Activated gamma-delta T cell treated with Interleukin-2 at 50 U/mL for 16 hours (primary cell): Measurements from ENCODE around the gene ARF1.

Experiments used
- DNase-seq: peaks from one replicate; pipeline ENCODE4 v3.0.0-alpha.2; 2020

Gene ARF1

DNA sequence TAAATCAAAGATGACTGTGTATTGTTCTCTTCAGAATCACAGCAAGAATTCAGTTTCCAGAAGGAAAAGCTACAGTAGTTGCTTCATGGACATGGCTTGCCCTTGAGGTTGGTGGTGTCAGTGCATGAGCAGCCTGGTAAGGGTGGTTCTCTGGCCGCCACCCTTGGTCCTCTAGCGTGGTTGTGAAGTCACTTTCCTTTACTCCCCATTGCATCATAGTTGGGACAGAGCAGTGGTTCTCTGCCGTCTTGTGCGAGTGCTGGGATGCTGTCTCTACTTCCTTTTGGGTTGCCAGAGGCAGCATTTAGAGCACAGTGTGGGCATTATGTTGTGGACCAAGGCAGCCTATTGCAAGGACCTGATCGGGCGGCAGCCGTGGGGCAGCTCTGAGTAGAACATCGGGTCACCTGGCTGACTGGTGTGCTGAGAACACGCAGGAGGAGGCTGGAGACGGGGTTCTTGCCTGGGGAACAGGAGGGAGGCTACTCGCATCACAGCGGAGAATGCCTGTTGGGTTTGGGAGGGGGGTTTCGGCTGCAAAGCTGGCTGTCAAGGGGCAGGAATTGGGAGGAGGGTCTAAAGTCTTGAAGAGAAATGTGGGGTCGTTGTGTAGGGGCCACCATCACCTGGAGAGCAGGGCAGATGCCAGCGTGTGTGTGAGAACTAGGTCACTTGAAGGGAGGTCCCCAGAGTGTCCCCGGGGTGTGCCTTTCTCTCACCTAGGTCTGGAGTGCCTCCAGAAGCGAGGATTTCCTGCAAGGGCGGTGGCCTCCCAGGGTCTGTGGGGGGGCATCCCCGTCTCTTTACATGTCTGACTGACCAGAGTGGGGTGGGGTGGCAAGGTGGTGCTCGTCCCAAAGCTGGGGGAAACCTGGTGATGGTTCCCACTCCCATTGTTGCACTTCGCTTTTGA is 6.3 kb downstream of the ARF1 start:
- DNase-seq: no peak

DNA sequence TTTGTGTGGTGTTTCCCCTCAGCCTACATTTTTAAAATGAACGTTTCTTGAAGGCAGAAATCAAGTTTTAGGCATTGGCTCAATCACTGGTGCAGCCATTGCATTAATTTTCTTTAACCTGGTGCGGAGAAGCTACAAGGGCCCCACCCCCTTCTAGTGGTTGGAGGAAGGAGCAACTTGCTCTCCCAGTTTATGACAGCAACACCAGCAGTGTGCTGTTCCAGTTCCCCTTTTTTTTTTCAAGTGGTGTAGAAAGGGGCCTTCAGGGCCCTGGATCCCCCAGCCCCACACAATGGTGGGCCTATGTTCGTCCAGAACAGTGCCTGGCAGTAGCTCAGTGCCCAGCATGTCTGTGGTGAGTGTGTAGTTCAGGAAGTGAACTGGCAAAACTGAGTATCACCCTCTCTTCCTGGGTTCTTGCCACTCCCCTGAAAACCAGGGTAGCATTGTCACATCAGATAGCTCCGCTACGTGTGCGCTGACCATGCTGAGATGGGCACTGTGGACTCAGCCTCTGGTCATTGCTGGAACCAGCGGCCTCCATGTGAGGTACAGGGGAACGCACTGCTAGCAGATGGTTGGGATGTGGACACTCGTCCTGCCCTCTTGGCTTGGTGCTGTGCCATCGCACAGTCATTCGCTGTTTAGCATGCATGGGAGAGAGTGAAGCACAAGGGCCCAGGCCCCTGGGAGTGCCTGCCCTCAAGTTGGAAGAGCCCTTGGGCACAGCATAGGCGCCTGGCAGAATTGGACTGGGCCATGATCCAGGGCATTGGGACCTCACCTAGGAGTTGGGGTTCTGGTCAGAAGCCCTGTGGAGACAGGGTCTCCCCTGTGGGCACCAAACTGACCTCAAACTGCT is 7.2 kb downstream of the ARF1 start:
- no peak for DNase-seq

DNA sequence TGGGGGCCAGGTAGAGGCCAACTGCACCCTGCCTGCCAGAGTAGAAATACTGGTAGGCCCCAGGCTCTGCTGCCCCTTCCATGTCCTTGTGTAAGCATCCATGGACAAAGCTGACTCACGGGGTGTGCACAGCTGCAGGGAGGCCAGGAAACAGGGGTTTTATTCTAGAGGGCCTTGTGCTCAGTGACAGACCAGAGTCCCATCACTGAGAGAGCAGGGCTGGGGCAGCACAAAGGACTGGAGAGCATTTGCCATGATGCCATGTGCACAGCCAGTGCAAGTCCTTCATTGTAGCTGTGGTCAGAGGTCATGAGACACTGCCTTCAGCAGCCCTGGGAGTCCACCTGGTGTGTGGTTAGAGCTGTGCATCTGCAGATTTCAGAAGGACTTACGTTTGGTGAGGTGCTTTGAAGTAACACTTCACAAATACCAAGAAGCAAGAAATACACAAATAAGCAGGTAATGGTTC is 8.1 kb downstream of the ARF1 start:
- no peak for DNase-seq

DNA sequence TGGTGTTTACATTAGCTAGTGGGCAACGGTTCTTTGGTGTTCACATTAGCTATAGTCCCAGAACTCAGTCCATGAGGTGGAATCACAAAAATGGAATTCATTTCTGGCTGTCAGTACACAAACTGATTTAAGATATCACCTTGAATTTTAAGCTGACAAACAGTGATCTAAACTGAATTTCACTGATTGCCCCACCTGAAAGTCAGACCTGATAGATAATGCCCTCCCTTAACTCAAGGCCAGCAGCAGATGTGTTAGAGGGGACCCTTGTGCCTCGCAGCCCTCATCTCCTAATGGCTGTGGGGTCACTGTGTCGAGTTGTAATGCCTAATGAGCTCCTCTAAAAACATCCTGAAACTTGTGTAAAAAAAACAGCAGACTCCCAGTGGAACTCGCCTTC is 8.6 kb downstream of the ARF1 start:
- no peak for DNase-seq

DNA sequence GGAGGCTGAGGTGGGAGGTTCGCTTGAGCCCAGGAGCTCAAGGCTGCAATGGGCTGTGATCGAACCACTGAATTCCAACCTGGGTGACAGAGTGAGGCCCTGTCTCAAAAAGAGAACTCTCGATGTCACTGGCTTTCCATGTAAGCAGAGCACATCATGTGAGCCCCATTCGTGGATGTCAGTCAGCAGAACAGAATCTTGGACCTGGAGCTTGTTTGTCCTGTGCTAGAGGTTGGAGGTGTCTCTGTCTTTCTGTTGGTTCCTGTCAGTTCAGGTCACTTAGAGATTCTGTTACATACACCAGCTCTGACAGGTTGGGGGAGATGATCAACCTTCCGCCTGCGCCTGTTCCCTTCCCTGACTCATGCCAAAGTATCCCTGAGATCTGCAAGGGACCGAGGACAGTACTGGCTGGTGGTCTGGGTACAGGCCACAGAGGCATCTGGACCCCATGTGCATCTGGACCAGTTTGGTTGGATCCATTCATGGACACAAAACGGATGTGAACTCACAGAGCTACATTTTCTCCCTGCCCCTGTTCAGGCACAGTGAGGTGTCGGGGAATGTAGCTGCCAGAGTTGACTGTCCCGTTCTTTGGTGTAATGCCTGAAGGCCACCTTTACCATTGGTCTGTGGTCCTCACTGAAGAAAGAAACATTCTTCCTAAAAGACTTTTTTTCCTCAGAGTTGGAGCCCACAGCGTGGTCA is 10.0 kb downstream of the ARF1 start:
- no peak for DNase-seq

DNA sequence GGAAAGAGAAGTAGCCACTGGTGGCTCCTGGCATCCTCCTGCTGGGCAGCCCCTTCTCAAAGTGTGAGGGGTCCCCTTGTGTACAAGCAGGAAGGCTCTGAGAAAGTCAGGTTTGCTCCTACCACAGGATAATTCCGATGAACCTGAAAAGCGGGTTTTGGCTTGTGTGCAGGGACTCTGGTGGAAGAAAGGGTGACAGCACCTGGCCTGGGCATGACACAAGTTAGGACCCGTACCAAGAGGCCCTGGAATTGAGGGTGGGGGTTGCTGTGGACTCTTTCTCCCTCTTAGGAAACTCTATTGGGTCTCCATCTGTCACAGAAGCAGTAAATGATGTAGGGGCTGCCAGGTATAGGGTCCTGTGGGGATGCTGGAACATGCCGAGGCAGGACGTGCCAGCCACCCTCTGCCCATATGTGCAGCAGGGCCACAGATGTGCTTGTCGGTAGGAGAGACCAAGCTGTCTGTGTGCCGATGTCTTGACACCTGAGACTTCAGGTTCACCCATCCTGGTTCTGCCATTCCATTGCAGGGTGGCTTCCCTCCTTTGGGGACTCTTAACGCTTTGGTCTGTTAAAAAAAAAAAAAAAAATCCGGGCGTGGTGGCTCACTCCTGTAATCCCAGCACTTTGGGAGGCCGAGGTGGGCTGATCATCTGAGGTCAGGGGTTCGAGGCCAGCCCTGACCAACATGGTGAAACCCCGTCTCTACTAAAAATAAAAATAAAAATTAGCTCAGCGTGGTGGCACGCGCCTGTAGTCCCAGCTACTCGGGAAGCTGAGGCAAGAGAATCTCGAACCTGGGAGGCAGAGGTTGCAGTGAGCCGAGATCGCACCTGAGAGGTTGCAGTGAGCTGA is 10.8 kb downstream of the ARF1 start:
- DNase-seq: no peak

DNA sequence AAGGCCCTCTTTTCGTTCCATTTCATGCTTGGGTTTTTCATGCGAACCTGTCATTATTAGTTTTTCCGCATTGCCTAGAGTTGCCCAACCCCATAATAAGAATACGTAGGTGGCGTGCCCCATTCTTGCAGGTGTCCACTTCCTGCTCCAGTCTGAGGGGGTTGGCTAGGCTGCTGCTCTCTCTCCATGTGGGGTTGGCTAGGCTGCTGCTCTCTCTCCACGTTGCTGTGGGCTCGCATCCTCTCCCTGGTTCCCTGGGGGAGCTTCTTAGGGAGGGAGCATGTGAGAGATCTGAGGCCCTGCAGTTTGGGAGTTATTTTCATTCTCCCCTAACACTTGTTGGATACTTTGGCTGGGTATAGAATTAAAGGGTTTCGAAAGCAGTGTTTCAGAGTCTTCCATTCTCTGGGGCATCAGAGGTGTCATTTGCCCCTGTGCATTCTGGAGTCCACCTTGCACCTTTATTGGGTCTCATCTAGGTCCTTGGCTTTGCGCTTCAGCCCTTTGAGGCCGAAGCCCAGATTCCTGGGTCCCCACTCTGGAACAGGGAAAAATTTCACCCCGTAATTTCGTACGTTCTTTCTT is 12.0 kb downstream of the ARF1 start:
- DNase-seq: no peak

DNA sequence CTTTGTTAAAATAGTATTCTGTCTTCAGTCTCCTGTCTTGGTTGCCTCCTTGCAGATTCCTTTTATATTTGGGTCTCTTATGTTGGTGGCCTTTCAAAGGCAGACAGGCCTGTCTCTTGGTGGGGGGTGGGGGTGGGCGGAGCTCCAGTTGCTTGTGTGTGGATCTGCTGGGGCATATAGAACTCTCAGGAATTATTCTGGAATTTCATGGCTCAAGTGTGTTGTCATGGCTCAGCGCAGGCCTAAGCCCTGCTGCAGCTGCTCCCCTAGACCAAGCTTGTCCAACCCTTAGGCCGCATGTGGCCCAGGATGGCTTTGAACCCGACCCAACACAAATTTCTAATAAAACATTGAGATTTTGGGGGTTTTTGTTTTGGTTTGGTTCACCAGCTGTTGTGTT is 12.7 kb downstream of the ARF1 start:
- no peak for DNase-seq

DNA sequence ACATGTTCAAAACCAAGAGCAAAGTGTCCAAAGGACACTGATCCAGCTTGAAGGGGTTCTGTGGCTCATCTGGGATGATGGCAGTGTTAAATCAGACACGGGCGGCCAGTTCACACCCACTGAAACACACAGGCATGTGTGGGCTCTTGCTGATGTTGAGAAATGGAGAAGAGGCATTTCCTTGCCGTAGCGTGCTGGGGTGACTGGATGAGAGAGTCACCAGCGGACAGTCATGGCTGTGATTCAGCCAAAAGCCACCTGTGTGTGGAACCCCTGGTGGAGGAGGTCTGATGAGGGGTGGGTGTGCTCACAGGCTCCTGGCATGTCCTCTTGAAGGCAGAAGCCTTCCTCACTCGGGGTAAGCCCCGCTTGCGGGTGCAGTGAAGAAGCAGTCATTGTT is 13.4 kb downstream of the ARF1 start:
- DNase-seq: no peak

DNA sequence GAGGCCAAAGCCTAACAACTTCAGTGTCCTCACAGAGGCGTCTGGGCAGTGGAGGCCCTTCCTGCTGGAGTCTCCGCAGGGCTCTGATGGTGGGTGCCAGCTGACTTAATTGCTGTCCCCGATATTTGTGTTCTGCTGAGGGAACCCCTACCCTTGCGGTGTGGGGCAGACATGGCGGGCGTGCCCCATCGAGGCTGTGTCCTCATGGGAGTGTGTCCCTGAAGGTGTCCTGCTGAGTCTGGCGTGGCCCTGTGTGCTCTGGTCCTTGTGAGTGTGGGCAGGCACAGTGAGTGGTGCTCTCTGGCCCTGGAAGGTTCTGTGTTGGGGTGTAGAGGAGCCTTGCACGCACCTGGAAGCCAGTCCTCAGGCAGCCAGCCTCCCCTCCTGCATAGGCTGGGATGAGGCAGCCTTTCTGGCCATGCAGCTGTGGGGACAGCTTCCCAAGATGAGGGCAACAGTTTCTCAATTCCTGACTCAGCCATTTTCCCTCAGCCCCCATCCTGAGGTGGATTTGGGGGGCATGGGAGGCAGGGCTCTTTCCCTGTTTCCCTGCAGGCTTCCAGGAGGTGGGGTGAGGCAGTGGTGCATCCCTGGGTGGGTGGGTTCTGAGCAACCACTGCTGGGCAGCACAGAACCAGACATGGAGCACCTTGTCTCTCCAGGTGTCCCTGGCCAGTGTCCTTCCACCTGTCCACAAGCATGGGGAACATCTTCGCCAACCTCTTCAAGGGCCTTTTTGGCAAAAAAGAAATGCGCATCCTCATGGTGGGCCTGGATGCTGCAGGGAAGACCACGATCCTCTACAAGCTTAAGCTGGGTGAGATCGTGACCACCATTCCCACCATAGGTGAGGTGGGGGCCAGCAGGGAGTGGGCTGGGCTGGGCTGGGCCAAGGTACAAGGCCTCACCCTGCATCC is 14.2 kb downstream of the ARF1 start:
- no peak for DNase-seq

DNA sequence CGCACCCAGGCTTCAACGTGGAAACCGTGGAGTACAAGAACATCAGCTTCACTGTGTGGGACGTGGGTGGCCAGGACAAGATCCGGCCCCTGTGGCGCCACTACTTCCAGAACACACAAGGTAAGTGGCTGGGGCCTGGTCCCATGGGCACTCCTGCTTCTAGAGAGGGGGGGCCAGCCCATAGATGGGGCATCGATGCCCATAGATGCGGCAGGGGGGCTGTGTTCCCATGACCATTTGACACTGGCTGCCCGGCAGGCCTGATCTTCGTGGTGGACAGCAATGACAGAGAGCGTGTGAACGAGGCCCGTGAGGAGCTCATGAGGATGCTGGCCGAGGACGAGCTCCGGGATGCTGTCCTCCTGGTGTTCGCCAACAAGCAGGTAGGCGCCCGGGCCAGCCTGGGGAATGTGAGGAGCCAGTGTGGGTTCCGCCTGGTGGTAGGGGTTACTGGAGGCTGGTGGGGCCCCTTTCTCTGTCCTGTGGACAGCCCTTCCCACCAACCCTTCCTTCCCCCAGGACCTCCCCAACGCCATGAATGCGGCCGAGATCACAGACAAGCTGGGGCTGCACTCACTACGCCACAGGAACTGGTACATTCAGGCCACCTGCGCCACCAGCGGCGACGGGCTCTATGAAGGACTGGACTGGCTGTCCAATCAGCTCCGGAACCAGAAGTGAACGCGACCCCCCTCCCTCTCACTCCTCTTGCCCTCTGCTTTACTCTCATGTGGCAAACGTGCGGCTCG is 15.0 kb downstream of the ARF1 start:
- DNase-seq: no peak

DNA sequence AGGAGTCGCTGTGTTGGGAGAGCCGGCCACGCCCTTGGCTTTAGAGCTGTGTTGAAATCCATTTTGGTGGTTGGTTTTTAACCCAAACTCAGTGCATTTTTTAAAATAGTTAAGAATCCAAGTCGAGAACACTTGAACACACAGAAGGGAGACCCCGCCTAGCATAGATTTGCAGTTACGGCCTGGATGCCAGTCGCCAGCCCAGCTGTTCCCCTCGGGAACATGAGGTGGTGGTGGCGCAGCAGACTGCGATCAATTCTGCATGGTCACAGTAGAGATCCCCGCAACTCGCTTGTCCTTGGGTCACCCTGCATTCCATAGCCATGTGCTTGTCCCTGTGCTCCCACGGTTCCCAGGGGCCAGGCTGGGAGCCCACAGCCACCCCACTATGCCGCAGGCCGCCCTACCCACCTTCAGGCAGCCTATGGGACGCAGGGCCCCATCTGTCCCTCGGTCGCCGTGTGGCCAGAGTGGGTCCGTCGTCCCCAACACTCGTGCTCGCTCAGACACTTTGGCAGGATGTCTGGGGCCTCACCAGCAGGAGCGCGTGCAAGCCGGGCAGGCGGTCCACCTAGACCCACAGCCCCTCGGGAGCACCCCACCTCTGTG is 15.9 kb downstream of the ARF1 start:
- no peak for DNase-seq

DNA sequence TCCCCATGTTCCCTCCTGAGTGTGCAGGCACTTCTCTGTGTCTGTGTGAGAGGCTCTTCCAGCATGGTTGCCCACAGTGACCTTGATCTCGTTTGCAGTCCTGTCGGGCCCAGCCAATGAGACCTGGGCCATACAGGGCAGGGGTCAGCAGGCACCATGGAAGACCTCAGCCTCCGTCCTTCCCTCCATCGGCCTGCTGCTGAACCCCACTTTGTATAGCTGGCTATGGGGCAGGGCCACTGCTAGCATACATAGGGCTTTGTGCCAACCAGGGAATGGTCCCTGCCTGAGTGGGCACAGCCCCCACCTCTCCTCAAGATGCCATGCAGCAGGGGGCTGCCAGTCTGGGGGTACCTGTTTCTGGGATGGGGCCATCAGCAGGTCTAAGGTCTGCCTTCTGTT is 16.8 kb downstream of the ARF1 start:
- no peak for DNase-seq

DNA sequence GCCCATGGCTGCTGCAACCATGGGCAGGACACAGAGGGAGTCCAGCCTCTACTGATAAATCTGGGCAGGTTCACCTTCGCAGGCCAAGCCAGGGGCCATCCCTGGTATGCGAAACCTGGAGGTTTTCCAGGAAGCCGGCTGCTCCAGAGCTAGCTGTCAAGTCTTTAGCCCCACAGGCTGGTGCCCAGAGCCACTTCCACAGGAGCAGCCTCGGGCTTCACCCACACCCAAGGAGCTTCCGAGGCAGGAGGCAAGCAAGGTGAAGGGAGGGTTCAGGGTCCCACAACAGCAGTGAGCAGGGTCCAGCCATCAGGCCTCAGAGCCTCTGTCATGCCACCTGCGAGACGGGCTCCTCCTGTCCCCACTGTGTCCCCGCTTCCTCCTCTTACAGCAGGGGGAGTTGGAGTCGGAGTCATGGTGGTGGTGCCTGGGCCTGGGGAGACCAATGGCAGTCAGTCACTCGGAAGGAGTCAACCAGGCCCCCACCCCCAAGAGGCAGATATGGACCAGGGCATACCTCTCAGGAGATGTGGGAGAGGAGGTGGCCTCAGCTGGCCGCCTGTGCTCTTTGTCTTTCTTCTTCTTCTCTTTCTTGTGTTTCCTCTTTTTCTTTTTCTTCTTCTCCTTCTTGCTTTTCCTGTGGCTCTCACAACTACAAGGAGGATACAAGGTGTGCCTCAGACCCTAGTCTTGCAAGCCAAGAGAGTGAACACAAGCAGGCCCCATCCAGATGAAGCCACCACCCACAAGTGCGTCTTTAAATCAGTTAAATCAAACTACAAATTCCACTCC is 18.5 kb downstream of the ARF1 start:
- DNase-seq: no peak

DNA sequence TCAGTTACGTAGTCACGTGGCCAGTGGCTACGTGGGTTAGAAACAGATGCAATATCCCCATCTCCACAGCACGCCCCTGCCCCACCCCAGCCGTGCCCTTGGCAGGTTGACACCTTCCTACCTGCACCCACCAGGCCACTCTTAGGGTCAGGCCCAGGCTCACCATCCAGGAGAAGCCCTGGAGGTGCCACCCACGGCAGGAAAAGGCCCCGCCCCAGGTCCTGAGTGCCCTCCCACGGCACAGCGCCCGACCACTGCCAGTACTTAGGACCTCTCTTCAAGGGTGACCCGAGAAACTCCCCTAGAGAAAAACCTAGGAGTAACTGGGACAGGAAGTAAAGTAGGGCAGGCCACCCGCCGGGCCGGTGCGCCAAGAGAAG is 19.1 kb downstream of the ARF1 start:
- DNase-seq: no peak

DNA sequence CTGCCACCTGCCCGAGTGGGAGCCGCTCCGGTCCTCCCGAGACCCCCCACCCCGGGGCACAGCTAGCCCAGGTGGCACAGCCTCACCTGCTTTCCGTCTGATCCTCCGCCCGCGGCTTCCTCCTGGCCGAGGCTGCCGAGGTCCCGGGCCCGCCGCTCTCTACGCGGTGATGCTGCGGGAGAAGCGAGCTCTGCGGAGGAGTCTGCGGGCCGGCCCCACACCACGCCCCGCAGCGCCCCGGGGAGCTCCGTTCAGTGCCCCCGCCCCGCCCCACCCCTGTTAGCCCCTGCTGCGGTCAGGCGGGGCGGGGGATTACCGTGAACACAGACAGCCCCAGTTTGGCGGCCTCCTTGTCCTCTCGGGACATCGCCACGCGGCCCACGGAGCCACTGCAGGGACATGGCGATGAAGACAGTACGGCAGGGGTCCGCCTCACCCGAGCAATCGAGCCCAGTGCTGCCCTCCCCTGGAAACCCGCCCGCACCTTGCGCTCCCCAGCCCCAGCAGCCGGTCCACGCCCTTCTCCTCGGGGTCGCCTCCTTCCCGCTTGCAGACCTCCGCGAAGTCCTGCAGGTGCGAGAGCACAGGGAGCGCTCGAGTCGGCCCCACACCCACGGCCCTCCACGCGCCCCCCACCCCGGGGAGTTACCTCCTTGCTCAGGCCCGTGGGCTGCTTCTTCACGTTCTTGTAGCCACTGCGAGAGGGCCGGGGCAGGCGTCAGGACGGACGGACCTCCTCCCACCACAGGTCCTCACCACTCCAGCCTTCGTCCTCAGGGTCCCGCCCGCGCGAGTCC is 19.7 kb downstream of the ARF1 start:
- DNase-seq: peak; percentile 59

DNA sequence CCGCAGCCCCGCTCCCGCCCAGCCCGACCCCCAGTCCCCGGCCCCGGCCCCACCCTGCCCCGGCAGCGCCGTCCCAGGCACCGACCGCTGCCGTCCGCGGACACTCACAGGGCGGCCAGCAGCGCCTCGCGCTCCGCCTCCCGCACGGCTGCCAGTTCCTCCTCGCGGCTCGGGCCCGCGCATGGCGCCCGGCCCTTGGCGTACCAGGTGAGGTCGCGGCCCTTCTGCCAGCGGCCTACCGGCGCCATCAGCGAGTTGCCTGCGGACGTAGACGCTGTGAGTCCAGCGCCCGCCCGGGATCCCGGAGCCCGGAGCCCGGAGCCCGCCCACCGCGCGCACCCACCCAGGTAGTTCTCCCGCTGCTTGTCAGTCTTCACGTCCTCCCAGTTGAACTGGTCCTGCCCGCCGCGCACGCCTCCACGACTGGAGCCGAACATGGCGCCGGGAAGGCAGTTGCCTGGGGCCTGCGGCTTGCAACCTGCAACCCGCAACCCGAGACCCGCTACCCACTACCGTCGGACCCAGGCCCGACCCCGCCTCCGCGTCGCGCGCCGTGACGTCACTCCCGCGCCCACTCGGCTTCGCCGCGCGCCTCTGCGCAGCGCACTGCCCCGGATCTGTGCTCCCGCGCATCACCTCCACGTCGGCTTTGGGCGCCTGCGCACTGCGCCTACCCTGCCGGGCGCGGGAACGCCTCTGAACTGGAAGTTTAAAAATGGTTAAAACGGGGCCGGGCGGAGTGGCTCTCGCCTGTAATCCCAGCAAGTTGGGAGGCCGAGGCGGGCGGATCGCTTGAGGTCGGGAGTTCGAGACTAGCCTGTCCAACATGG is 20.5 kb downstream of the ARF1 start, which contains the start of gene C1orf35:
TSS of gene C1orf35 (minus strand) at position 535 of the 830 bp plus-strand sequence. CDS start at position 437, 98 bp downstream.
- DNase-seq: peak; percentile 92
